ENCODE measurements around the gene TOP2B.
A peak's percentile ranks its signal among the peaks of the same experiment; 100 is the strongest.

Gene TOP2B

DNA sequence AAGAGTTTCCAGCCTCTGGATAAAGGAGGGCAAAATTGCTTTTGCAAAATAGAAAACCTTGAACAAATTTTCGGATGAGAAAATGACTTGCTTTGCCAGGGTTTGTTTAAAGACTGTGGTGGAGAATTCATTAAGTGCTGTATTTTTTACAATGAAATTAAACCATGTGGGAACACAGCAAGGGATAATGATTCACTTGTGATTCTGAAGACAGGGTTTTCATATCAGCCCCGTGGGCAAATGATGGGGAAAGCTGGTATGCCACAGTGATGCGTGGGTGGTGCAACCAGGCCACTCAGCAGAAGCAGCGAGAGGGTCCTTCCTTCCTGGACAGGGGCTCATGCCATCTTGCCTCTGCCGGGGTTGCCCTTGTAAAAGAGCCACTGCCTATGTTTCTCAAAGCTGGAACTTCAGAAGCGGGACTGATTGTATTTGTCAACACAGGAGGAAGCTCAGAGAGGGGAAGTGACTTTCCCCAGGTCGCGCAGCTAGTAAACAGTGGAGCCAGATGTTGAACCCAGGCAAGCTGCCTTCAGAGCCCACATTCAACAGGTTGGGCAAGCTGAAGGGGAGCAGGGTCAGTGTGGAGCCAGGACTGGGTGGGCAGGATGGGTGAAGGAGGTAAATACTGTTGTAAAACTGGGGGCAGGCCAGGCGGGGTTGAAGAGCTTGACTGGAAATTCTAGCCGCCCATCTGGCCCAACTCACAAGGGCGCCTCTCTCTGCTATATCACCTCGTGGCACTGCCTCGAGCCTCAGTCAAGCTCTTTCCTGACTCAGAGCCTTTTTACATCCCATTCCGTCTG, 79.1 kb downstream of the TOP2B start:
- H3K27me3 Mint-ChIP-seq, result no peaks in the 10 kb centered on the region
- no peaks in the 10 kb centered on the region for H3K9me3 Mint-ChIP-seq
- H3K4me1 Mint-ChIP-seq, result no peaks in the 10 kb centered on the region
- H3K36me3 Mint-ChIP-seq, result no peaks in the 10 kb centered on the region
- no peak overlapping the region for H3K4me3 Mint-ChIP-seq
- H3K27ac Mint-ChIP-seq, result no peak overlapping the region

- Mint-ChIP-seq H3K9me3 (no peaks in the 10 kb centered on the region), H3K4me3 (no peak overlapping the region), H3K36me3 (no peaks in the 10 kb centered on the region), H3K27ac (no peak overlapping the region), H3K27me3 (no peaks in the 10 kb centered on the region), H3K4me1 (no peaks in the 10 kb centered on the region)
These were observed 80.5 kb downstream of the TOP2B start for GRCh38 chr3:25584011-25584789.

DNA sequence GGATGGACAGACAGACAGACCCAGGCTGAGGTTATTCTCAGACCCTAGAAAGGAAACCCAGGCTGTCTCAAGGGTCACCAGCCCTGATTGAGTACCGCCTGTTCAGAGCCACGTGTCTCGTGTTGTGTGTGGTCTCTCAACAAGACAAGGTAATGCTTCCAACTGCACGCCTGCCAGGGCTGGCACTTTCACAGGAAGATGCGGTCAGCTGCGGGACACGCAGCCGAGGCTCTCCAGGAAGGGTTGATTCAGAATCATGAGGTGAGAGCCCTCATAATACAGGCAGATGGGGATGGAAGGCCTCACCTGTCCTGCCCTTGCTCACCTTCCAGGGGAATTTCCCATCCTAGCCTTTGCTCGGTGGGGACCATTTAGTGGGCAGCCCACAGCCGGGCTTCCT, 81.4 kb downstream of the TOP2B start:
- no peaks in the 10 kb centered on the region for H3K9me3 Mint-ChIP-seq
- H3K4me3 Mint-ChIP-seq, result no peak overlapping the region
- no peak overlapping the region for H3K27ac Mint-ChIP-seq
- no peaks in the 10 kb centered on the region for H3K4me1 Mint-ChIP-seq
- no peaks in the 10 kb centered on the region for H3K27me3 Mint-ChIP-seq
- no peaks in the 10 kb centered on the region for H3K36me3 Mint-ChIP-seq

DNA sequence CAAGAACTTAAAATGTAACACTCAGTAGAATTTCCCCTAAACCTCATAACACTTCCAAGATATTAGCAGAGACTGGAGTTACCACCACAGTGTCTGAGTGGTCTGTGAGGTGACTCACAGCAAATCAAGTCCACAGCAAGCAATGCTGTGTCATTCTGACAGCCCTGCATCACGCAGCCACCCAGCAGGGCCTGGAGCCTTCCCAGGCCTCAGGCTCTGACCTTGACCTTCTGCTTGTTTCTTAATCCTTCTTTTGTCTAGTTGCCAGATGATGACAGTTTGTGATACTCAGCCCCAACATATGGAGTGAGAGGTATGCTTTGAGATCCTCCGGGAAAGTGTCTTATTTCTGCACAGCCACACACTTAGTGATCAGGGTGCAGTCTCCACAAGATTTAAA, 82.5 kb downstream of the TOP2B start:
- Mint-ChIP-seq H3K9me3 (no peaks in the 10 kb centered on the region), H3K4me3 (no peak overlapping the region), H3K4me1 (no peaks in the 10 kb centered on the region), H3K27me3 (no peaks in the 10 kb centered on the region), H3K27ac (no peak overlapping the region), H3K36me3 (no peaks in the 10 kb centered on the region)

DNA sequence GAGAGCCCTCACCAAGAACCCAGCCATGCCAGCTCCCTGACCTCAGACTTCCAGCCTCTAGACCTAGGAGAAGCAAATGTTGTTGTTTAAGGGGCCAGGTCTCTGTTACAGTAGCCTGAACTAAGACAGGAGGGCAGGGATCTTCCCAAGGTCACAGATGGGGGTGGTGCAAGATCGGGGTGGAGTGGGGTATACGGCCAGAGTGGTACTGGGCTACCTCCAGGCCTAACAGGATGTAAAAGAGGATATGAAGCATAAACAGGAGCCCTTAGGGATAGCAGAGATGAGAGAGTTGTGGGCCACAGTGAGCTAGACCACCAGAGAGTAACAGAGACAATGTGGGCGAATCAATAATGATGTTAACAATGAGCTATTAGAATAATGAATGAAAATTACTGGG, 82.9 kb downstream of the TOP2B start:
- H3K4me1 Mint-ChIP-seq, result no peaks in the 10 kb centered on the region
- no peaks in the 10 kb centered on the region for H3K36me3 Mint-ChIP-seq
- peak overlapping the region; percentile 56 for H3K27ac Mint-ChIP-seq
- no peak overlapping the region for H3K4me3 Mint-ChIP-seq
- no peaks in the 10 kb centered on the region for H3K27me3 Mint-ChIP-seq
- H3K9me3 Mint-ChIP-seq, result no peaks in the 10 kb centered on the region

- Mint-ChIP-seq H3K27ac (no peak overlapping the region), H3K9me3 (no peaks in the 10 kb centered on the region), H3K4me3 (no peak overlapping the region), H3K27me3 (no peaks in the 10 kb centered on the region), H3K36me3 (no peaks in the 10 kb centered on the region), H3K4me1 (no peaks in the 10 kb centered on the region)
These were observed 83.4 kb downstream of the TOP2B start for GRCh38 chr3:25581335-25581734.

GRCh38 chr3:25580534-25580933, 84.2 kb downstream of the TOP2B start:
- Mint-ChIP-seq H3K4me1 (no peaks in the 10 kb centered on the region), H3K4me3 (no peak overlapping the region), H3K9me3 (no peaks in the 10 kb centered on the region), H3K27ac (no peak overlapping the region), H3K27me3 (peaks cover 2% of the 10 kb centered on the region), H3K36me3 (no peaks in the 10 kb centered on the region)

- Mint-ChIP-seq H3K36me3 (no peaks in the 10 kb centered on the region), H3K27me3 (peaks cover 3% of the 10 kb centered on the region), H3K9me3 (no peaks in the 10 kb centered on the region), H3K4me1 (no peaks in the 10 kb centered on the region), H3K4me3 (no peak overlapping the region), H3K27ac (no peak overlapping the region)
These were observed 86.6 kb downstream of the TOP2B start for GRCh38 chr3:25578059-25578458.

DNA sequence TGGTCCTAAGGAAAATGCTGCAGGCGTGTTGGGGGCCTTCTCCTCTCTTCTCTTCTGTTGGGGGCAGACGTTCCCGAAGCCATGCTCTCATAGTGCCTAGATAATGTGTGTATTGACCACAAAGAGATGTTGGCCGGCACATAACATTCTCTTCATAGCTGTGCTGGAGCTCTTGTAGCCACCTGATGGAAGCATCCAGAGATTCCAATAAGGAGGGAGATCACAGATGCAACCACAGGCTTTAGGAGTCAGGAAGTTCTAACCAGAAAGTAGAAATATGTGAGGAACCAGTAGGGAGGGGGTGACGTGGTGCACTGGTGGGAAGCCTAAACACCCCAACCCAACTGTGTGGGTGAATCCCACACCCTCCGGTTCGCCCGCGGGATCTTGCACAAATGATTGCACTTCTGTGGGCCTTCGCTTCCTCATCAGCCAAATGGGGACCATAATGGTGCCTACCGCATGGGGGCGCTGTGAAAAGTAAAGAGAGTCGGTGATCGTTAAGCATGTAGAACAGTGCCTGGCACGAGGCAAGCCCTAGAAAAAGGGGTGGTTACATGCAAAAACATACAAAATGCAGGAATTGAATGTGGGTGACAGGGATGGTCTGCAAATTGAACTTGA, 87.8 kb downstream of the TOP2B start:
- no peak overlapping the region for H3K27ac Mint-ChIP-seq
- H3K27me3 Mint-ChIP-seq, result peaks cover 3% of the 10 kb centered on the region
- H3K36me3 Mint-ChIP-seq, result no peaks in the 10 kb centered on the region
- no peaks in the 10 kb centered on the region for H3K4me1 Mint-ChIP-seq
- H3K4me3 Mint-ChIP-seq, result no peak overlapping the region
- H3K9me3 Mint-ChIP-seq, result no peaks in the 10 kb centered on the region

GRCh38 chr3:25576146-25576545, 88.6 kb downstream of the TOP2B start:
- no peaks in the 10 kb centered on the region for H3K36me3 Mint-ChIP-seq
- H3K9me3 Mint-ChIP-seq, result no peaks in the 10 kb centered on the region
- peaks cover 3% of the 10 kb centered on the region for H3K27me3 Mint-ChIP-seq
- no peaks in the 10 kb centered on the region for H3K4me1 Mint-ChIP-seq
- H3K27ac Mint-ChIP-seq, result no peak overlapping the region
- H3K4me3 Mint-ChIP-seq, result no peak overlapping the region

GRCh38 chr3:25575001-25575400, 89.7 kb downstream of the TOP2B start:
- Mint-ChIP-seq H3K27me3 (peaks cover 3% of the 10 kb centered on the region), H3K27ac (no peak overlapping the region), H3K9me3 (no peaks in the 10 kb centered on the region), H3K36me3 (no peaks in the 10 kb centered on the region), H3K4me1 (no peaks in the 10 kb centered on the region), H3K4me3 (no peak overlapping the region)

DNA sequence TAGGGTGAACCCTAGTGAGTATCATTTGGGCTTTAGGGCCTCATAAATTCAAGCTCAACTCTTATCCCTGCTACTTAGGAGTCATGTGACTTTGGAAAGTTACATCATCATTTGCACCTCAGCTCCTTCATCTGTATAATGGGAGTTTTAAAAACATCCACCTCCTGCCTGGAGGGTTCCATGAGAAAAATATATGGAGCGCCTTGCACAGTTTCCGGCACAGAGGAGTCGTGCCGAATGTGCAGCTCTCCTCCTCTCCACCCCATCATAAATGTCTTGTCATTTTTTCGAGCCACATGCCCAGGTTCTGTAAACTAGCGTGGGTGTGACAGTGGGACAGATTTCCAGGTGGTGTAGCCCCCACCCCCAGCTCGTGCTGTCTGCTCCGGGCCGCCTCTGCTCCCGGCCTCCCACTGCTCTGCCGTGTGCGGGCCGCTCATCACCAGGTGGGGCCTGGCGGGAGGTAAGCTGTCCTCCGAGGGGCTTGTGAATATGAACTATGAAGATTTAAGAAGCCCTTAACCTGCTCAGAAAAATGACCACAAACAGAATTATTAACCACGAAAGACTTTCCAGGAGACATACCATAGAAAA, 90.4 kb downstream of the TOP2B start:
- H3K4me3 Mint-ChIP-seq, result no peak overlapping the region

GRCh38 chr3:25573386-25574171, 91.1 kb downstream of the TOP2B start:
- Mint-ChIP-seq H3K36me3 (no peaks in the 10 kb centered on the region), H3K27ac (no peak overlapping the region), H3K9me3 (no peaks in the 10 kb centered on the region), H3K27me3 (peaks cover 3% of the 10 kb centered on the region), H3K4me3 (no peak overlapping the region), H3K4me1 (no peaks in the 10 kb centered on the region)

More for the DNA sequence above, 90.4 kb downstream of the TOP2B start:
- Mint-ChIP-seq H3K9me3 (no peaks in the 10 kb centered on the region), H3K27me3 (peaks cover 3% of the 10 kb centered on the region), H3K36me3 (no peaks in the 10 kb centered on the region), H3K27ac (no peak overlapping the region), H3K4me1 (no peaks in the 10 kb centered on the region)

DNA sequence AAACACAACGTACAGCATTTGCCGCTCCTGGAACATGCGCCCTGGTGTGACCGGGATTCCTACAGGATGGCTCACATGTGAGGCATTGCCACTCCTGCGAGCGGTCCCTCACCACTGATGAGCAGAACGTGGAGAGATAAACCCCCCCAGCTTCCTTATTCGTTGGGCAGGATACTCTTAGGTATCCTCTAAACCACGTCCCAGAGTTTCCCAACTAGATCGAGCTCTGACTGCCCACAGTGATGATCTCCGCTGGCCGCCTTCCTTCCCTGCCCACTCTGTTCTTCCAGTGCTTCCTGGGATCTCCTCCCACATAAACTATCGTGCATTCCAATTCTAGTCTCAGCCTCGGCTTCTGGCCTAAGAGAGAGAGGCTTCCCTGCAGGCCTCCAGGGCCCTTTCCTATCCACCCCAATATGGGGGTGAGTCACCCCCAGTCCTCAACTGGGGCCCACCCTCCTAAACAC, 91.8 kb downstream of the TOP2B start:
- Mint-ChIP-seq H3K4me1 (no peaks in the 10 kb centered on the region), H3K27me3 (peaks cover 3% of the 10 kb centered on the region), H3K9me3 (no peaks in the 10 kb centered on the region), H3K27ac (no peak overlapping the region), H3K36me3 (no peaks in the 10 kb centered on the region), H3K4me3 (no peak overlapping the region)

GRCh38 chr3:25572336-25572735, 92.4 kb downstream of the TOP2B start:
- Mint-ChIP-seq H3K27ac (no peak overlapping the region), H3K4me3 (no peak overlapping the region), H3K9me3 (no peaks in the 10 kb centered on the region), H3K36me3 (no peaks in the 10 kb centered on the region), H3K27me3 (peaks cover 3% of the 10 kb centered on the region), H3K4me1 (no peaks in the 10 kb centered on the region)
